ENCODE data around the gene HVCN1.
"Not testable (repeated sequence)": the region's sequence is repeated elsewhere in the genome, so short reads cannot be mapped to it uniquely, and the experiment has no call there.

HVCN1 gene

DNA sequence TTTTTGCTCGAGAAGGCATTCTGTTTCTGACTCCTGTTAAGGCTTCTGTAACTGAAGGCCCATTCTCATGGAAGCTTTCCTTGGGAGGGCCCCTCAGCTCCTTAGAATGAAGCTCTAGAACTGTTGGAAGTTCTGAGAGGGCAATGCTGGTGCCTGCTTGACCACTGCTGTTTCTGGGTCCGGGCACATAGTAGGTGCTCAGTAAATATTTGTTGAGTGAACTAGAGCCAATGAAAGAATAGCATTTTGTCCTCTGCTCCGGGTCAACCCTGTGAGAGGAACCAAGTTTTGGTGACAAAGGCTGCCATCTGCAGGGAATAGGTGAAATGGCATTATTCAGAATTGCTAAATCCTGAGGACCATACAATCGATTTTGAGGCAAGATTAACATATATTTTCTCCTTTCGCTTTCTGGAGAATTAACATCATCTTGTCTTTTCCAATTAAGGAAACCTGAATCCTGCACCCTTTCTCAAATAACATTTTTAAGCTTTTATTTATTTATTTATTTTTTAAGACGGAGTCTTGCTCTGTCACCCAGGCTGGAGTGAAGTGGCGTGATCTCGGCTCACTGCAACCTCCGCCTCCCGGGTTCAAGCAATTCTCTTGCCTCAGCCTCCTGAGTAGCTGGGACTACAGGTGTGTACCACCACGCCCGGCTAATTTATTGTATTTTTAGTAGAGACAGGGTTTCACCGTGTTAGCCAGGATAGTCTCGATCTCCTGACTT, 86.7 kb downstream of the HVCN1 start:
- POLR2A ChIA-PET; DNase-seq (ENCODE audit: low read depth, low spot score); H3K4me3 ChIP-seq (ENCODE audit: low read depth, low read length): not testable (repeated sequence)
- CTCF ChIA-PET, result interaction anchor here (0.8 to 19.8 kb wide), 43 partner anchors 8 to 293 kb away, joined by 3 to 671 read pairs (median 8); partner anchors contain the start of genes ARPC3, FAM216A, GPN3 and RAD9B
- TF ChIP-seq, protein P1, sequence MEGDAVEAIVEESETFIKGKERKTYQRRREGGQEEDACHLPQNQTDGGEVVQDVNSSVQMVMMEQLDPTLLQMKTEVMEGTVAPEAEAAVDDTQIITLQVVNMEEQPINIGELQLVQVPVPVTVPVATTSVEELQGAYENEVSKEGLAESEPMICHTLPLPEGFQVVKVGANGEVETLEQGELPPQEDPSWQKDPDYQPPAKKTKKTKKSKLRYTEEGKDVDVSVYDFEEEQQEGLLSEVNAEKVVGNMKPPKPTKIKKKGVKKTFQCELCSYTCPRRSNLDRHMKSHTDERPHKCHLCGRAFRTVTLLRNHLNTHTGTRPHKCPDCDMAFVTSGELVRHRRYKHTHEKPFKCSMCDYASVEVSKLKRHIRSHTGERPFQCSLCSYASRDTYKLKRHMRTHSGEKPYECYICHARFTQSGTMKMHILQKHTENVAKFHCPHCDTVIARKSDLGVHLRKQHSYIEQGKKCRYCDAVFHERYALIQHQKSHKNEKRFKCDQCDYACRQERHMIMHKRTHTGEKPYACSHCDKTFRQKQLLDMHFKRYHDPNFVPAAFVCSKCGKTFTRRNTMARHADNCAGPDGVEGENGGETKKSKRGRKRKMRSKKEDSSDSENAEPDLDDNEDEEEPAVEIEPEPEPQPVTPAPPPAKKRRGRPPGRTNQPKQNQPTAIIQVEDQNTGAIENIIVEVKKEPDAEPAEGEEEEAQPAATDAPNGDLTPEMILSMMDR (IDR thresholded peaks at IDR 0.05; ENCODE audit: insufficient read depth, low read length, missing control alignments), result peak; percentile 47

DNA sequence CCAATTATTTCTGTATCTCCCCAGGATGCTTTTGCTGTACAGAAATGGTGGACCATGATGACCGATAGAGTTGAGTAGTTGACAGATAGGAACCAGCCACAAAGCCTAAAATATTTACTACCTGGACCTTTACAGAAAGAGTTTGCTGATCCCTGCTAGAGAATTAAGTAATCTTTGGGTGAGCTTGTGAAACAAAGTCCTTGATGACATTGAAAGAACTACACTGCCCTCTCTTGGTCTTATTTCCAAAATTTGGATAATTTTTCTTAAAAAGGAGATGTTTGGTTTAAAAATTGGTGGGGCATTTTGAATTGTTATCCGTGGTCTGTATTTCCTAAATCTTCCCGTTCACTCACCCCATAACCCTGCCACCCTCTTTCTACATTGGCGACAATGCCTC, 88.7 kb downstream of the HVCN1 start:
- ChIA-PET CTCF (interaction anchor here (0.7 to 19.8 kb wide), 23 partner anchors 9 to 288 kb away, joined by 3 to 671 read pairs (median 20); partner anchors contain the start of genes ARPC3, FAM216A, GPN3 and RAD9B), POLR2A (no interaction called here)
- TF ChIP-seq, protein P1 (IDR thresholded peaks at IDR 0.05; ENCODE audit: insufficient read depth, low read length, missing control alignments), result peak; percentile 5
- no peak overlapping the region for H3K4me3 ChIP-seq (ENCODE audit: low read depth, low read length)
- DNase-seq (ENCODE audit: low read depth, low spot score), result no peak

DNA sequence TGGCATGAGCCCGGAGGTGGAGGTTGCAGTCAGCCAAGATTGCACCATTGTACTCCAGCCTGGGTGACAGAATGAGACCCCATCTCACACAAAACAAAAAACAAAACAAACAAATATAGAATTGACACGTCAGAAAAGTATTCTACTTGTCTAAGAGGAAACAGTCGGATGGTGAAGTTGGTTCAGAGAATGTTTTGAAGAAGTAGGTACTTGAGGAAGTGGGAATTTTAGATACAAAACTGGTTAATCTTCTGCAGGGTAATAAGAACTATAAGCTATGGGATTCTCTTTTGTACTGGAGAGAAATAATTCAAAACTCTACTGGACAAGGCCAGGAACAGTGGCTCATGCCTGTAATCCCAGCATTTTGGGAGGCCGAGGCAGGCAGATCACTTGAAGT, 89.6 kb downstream of the HVCN1 start:
- ChIA-PET POLR2A (no interaction called here), CTCF (interaction anchor here (0.9 to 19.8 kb wide), 14 partner anchors 8 to 147 kb away, joined by 3 to 671 read pairs (median 48); partner anchors contain the start of genes ARPC3, FAM216A, GPN3 and RAD9B)
- no peak overlapping the region for H3K4me3 ChIP-seq (ENCODE audit: low read depth, low read length)
- DNase-seq (ENCODE audit: low read depth, low spot score), result no peak
- TF ChIP-seq, protein P1 (IDR thresholded peaks at IDR 0.05; ENCODE audit: insufficient read depth, low read length, missing control alignments), result no peak
